OCI-M2 (cell line): Measurements from ENCODE around the gene AMMECR1L.
"Not testable (repeated sequence)": the region's sequence is repeated elsewhere in the genome, so short reads cannot be mapped to it uniquely, and the experiment has no call there.

Source experiments
- DNase-seq: peaks from one replicate; lab custom pipeline; 2025; ENCODE audit not compliant: unreplicated experiment; lab: John Stamatoyannopoulos, UW

The AMMECR1L gene

DNA sequence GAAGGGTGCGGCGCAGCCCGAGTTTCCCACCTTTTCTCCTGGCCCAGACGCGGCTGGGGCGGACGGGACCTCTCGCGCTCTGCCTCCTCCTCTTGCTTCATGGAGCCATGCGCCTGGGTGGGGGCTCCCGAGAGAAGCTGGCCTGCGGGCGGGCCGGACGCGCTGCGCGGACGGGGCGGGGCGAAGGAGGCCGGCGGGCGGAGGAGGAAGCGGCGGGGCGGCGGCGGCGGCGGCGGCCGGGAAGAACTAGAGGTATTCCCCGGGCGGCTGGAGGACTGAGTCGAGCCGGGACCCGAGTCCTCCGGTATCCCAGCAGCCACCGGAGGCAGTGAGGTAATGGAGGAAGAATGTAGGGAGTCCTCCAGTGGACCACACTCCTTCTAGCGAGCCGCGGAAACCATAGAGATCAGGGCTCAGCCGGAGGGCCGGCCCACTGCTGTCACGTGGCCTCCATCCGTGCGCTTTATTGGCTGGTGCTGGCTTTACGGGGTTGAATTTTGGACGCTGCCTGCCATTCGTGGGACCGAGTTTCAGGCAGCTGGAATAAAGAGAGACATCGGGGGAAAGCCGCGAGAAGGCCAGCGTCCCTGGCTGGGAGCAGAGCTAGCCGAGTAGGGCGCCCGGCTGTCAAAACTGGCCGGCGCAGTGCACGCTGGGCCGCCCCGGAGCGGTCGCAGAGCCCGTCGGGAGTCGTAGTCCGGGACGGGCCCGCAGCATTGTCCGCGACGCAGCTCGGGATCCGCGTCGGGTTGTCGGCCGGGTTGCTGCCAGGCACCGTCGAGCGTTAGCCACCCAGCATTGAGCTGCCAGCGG, at the start of gene AMMECR1L:
Gene AMMECR1L, minus strand, starts transcription at position 177 of the 813 bp plus-strand sequence. CDS start 11,722 bp downstream, outside the sequence.
- peak; percentile 32 for DNase-seq

DNA sequence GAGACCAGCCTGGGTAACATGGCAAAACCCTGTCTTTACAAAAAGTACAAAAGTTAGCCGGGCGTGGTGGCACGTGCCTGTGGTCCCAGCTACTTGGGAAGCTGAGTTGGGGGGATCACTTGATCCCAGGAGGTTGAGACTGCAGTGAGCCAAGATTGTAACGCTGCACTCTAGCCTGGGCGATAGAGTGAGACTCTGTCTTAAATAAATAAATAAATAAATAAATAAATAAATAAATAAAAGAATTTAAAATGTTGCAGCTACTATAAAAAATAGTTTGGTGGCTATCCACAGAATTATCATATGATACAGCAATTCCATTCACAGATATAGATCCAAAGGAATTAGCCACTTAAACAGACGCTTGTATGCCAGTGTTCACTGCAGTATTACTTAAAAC, 49.6 kb upstream of the AMMECR1L start:
- DNase-seq: no peak

DNA sequence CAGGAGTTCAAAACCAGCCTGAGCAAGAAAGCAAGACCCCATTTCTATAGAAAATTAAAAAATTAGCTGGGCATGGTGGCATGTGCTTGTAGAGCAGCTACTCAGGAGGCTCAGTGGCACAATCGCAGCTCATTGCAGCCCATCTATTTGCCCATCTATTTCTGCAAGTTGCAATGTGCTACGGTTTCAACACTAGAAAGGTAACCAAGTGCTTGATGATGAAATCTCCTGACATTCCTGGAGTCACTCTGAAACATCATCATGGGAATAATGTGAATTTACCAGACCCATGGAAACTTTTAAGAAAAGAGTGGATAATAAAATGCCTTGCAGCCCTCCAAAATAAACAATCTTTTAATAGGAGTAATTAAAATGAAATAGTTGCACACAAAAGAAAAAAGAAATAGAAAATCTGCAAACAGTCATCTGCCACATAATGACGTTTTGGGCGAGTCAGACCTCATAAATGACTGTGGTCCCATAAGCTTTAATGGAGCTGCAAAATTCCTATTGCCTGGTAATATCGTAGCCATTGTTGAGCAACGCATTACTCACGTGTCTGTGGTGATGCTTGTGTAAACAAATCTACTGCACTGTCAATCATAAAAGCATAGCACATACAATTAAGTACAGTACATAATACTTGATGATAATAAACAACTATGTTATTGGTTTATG, 46.6 kb upstream of the AMMECR1L start:
- DNase-seq: no peak

DNA sequence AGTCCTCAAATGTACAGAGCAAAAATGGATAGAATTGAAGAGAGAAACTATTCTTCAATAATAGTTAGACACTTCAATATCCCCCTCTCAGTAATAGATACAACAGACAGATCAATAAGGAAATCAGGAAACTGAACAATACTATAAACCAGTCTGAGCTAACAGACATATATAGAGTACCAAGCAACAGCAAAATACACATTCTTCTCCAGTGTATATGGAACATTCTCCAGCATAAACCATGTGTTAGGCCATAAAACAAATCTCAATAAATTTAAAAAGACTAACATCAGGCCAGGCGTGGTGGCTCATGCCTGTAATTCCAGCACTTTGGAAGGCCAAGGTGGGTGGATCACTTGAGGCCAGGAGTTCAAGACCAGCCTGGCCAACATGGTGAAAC, 43.7 kb upstream of the AMMECR1L start:
- DNase-seq: no peak

DNA sequence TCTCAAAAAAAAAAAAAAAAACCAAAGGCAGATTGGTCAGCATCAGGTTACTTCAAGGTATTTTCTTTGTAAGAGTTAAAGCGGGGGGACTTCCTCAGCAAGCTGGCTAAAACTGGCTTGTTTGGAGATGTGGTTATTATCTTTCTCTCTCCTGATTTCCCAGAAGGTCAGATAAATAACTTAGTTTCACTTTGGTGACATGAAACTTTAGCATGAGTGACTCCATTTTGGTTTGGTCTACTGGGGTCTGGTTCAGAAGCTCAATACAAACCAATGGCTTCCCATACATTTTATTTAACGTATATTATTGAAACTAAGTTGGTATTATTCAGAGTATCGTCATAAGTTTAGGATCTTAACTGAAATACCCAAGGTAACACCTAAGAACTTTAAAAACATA, 41.6 kb upstream of the AMMECR1L start:
- no peak for DNase-seq

DNA sequence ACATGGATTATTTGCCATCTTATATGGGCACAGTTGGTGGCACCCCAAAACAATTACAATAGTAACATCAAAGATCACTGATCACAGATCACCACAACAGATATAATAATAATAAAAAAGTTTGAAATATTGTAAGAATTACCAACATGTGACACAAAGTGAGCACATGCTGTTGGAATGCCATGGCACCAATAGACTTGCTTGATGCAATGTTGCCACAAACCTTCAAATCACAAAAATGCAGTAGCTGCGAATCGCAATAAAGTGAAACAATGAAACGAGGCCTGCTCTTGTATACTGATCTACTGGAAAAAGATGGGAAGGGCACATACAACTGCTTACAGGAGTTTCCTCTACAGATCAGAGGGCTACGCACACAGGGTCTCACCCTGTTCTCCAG, 32.2 kb upstream of the AMMECR1L start:
- DNase-seq: no peak

DNA sequence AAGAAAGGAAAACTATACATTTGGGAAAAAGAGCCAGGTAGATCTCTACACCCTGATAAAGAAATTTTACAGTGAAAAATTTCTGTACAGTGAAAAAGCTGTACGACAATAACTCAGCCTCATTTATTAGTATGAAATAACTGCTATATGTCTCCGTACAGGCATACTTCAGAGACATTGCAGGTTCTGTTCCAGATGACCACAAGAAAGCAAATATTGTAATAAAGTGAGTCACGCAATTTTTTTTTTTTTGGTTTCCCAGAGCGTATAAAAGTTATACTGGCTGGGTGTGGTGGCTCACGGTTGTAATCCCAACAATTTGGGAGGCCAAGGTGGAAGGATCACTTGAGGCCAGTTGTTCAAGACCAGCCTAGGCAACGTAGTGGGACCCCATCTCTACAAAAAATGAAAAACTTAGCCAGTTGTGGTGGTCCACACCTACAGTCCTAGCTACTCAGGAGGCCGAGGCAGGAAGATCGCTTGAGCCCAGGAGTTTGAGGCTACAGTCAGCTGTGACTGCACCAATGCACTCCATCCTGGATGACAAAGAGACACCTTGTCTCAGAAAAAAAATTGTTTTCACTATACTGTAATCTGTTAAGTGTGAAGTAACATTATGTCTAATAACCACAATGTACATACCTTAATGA, 28.2 kb upstream of the AMMECR1L start:
- DNase-seq: no peak

DNA sequence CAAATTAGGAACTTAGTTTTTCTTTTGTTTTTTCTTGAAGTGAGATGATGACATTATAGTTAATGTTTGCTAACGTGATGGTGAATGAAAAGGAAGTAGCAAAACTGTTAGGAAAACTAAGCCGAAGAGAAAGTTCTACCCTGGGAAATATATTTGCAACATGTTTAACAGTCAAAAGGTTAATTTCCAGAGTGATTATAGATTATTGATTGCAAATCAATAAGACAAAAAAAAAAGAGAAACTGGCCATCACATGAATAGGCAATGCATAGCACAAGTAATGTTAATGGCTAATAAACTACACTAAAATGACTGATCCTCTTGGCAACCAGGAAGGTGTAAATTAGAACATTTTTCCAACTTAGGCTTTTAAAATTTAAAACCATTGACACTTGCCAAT, 26.0 kb upstream of the AMMECR1L start:
- DNase-seq: no peak

DNA sequence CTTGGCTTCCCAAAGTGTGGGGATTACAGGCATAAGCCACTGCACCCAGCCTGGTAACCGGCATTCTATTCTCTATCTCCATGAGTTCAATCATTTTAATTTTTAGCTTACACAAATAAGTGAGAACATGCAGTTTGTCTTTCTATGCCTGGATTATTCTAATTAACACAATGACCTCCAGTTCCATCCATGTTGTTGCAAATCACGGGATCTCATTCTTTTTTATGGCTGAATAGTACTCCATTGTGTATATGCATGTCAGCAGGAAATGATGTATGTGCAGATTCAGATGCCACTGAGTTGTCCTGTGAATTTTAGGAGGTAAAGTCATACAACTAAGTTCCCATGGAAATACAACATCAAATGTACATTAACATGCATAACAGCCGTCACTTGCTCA, 24.7 kb upstream of the AMMECR1L start:
- no peak for DNase-seq

DNA sequence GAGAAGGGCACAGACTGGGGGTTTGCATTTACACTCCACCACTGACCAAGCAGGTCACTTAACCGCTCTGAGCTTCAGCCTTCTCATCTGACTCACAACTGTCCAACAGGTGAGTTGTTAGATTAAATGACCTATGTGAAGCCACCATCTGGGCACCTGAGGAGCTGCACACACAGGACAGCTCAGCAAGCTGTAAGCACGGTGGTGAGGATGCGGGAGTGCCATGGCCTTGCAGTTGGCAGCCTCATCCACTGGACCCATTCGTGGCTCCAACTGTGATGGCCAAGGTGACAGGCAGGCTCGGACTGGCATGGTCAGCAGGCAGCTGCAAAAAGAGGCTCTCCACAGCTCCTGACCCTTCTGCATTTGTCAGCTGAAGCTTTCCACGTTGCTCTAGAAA, 23.3 kb upstream of the AMMECR1L start:
- DNase-seq: no peak

DNA sequence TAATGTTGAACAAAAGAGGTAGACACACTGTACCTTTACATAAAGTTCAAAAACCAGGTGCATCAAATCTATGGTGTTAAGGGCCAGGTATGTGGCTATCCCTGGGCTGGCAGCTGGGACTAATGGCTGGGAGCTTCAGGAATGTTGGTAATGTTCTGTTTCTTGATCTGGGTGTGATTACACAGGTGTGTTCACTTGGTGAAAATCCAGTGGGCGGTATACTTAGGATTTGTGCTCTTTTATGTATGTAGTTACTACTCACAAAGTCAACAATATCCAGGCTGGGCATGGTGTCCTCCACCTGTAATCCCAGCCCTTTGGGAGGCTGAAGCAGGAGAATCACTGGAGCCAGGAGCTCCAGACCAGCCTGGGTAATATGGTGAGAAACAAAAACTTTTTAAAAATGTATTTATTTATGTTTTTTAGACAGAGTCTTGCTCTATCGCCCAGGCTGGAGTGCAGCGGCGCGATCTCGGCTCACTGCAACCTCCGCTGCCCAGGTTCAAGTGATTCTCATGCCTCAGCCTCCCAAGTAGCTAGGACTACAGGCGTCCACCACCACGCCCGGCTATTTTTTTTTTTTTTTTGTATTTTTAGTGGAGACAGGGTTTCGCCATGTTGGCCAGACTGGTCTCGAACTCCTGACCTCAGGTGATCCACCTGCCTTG, 22.1 kb upstream of the AMMECR1L start:
- not testable (repeated sequence) for DNase-seq

DNA sequence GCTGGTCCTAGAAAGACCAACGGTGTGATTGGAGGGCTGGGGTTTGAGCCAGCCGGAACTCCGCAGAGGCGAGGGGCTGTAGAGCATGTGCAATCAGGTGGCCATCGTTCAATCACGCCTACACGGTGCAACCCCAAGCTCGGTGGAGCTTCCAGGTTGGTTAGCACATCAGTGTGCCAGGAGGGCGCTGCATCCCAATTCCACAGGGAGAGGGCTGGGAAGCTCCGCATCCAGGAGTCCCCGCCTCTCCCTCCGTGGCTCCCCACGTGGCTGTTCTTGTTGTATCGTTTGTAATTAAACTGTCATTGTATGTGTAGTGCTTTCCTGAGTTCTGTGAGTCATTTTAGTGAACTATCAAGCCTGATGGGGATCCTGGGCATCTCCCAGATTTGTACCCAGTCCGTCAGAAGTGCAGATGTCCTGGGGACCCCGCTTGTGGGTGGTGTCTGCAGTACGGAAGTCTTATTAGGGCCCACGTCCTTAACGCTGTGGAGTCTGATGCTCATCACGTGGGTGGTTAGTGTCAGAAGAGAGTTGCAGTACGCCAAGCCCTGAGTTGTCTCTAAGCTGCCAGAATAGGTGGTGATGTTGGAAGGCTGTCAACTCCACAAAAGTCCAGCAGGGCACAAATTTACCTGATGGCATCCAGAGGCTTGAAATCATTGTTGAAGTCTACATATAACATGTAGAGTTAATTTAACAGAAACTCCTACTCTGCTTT, 20.6 kb upstream of the AMMECR1L start:
- no peak for DNase-seq

DNA sequence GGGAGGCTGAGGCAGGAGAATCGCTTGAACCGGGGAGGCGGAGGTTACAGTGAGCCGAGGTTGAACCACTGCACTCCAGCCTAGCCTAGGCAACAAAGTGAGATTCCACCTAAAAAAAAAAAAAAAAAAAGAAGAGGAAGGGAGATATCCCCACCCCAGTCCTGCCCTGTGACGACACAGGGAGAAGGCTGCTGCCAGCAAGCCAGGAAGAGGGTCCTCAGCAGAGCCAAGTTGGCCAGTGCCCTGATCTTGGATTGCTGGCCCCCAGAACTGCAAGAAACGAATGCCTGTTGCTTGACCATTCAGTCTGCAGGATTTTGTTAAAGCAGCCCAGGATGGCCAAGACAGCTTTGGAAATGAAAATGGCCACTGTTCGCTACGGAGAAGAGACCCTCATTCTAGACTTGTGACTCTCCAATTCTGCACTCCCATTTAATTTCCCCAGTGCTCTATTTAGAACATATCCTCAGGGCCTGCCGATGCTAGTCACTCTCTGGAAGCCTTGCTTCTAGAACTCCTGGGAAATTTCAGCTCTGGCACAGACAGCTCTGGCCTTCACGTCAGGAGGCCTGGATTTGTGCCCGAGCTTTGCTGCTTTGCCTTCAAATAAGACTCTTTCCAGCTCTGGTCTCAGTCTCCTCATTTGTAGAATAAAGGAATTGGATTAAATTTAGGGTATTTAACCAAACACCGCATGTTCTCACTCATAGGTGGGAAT, 15.7 kb upstream of the AMMECR1L start:
- no peak for DNase-seq

DNA sequence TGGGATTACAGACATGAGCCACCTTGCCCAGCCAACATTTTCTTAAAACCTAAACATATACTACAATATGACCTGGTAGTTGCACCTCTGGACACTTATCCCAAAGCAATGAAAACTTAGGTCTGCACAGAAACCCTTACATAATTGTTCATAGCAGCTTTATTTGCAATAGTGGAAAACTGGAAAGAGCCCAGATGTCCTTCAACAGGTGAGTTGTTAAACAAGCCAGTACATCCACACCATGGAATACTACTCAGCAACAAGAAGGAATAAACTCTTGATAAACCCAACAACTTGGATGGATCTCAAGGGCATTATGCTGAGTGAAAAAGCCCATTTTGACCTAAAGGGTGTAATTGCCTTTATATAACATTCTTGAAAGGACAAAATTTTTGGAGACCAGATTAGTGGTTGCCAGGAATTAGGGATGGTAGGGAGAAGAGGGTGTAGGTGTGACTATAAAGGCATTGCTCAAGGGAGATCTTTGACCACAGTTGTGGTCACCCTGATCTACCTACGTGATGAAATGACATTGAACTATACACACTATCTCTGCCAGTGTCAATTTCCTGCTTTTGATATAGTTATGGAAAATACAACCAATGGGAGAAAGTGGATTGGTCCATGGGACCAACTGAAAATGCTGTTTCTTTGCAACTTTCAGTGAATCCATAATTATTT, 11.9 kb upstream of the AMMECR1L start:
- DNase-seq: no peak

DNA sequence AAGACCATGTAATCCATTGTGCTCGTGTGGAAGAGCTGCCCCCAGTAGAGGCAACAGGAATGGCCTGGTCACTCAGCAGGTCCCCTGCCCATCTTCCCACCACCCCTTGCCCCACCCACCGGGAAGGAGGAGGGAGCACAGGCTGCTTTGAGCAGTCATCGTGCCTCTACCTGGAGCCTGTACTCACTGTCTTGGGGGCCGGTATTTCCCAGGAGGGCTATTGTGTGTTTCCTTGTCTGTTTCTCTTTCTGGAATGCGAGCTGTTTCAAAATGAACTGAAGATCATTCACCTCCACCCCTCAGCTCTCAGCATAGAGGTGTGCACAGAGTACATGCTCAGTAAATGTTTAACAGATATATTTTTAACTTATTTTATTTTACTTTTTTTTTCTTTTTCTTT, 7.7 kb upstream of the AMMECR1L start:
- no peak for DNase-seq

DNA sequence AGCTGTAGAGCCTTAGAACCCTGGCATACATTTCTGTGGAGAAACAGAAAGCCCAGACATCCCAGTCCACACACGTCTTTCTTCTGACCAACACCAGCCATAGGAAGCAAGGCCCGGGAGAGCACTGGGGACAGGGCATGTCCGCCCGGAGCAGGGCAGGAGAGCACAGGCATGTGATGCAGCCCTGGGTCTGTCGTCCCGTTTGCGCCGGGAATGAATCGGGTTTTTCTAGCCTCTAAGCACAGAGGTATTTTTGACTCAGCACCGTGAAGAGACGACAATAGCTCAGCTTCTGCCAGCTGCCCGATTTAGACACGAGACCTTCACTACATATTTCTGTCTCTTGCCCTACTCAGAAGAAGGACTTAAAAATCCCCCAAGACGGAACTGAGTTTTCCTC, 7.3 kb upstream of the AMMECR1L start:
- DNase-seq: no peak

DNA sequence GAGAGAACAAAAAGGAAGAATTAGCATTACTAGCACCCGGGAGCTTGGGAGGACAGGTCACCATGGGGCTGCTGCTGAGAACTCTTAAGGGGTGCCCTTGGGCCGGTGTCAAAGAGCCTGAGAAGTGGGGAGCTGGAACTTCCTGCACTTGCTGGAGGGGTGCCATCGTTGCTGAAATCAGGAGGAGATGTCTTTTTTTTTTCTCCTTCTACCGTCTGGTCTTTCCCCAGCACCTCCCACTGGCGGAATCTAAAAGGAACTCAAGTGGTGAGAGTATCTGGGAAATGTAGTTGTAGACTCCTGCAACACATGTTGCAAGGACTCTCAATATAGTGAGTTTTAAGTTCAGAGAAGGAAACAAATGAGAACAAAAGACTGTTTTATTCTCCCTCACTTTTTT, 6.1 kb upstream of the AMMECR1L start:
- DNase-seq: no peak

DNA sequence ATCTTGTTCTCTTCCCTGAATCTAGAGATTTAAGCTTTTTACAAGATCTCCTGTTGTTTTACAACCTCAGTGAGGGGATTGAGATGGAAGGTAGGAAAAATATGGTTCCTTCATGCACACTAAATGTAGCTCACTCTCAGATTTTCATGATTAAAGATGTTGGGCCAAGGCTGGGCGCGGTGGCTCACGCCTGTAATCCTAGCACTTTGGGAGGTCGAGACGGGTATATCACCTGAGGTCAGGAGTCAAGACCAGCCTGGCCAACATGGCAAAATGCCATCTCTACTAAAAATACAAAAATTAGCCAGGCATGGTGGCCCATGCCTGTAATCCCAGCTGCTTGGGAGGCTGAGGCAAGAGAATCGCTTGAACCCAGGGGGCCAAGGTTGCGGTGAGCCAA, 5.0 kb upstream of the AMMECR1L start:
- not testable (repeated sequence) for DNase-seq

DNA sequence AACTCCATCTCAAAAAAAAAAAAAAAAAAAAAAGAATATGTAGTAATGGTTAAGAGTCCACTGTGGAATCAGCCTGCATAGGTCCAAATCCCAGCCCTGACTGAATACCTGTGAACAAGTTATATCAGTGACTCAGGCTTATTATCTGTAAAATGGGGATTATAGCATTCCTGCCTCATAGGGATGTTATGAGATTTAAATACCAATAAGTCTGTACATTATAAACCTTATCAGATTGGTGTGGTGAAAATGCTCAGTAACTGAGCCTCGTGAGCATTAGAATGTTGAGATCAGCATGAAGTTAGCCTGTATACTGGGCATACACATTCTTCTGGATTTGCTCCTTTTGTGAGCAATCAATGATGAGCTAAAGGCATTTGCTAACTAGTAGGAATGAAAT, 3.0 kb upstream of the AMMECR1L start:
- DNase-seq: no peak

DNA sequence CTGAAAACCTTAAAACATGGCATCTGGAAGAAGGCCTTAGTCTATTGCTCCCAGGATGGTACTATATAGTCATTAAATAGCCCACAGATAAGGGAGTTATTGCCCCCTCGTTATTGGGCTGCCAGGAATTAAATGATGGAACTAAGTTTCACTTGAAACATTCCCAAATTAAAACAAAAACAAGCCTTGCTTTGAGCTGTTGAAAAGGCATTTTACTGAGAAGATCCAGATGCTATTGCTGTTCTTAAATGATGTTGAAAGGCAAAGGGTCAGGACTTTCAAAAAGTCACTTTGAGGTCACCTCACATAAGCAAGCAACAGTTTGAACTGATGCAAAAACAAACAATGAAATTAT, 2.0 kb upstream of the AMMECR1L start:
- no peak for DNase-seq
